A204.1 (cell line): ENCODE measurements around the gene IDH3B.
"Not testable (repeated sequence)": the region's sequence is repeated elsewhere in the genome, so short reads cannot be mapped to it uniquely, and the experiment has no call there.

ENCODE experiments used
- FAIRE-seq: peaks from 2 replicates; lab custom pipeline; 2012; peaks lifted over from hg19 to GRCh38; lab: Jason Lieb, UNC

IDH3B gene

GRCh38 chr20:2694519-2694918 is 30.5 kb upstream of the IDH3B start:
- FAIRE-seq, result no peak

- no peak for FAIRE-seq
Observed at GRCh38 chr20:2694008-2694471, 30.0 kb upstream of the IDH3B start.

- FAIRE-seq, result no peak
Observed at GRCh38 chr20:2693286-2694007, 29.4 kb upstream of the IDH3B start.

GRCh38 chr20:2692886-2693285 is 28.9 kb upstream of the IDH3B start:
- FAIRE-seq, result no peak

GRCh38 chr20:2692036-2692885 is 28.2 kb upstream of the IDH3B start, which contains the start of gene EBF4:
EBF4 (plus strand) TSS chr20:2692780; CDS start chr20:2693646, 866 bp downstream.
- FAIRE-seq, result no peak

GRCh38 chr20:2691663-2692035 is 27.6 kb upstream of the IDH3B start:
- FAIRE-seq, result no peak

GRCh38 chr20:2691127-2691526 is 27.1 kb upstream of the IDH3B start:
- FAIRE-seq, result no peak

- no peak for FAIRE-seq
Observed at GRCh38 chr20:2690718-2691117, 26.7 kb upstream of the IDH3B start.

- FAIRE-seq, result no peak
Observed at GRCh38 chr20:2690213-2690612, 26.2 kb upstream of the IDH3B start.

- no peak for FAIRE-seq
Observed at GRCh38 chr20:2688041-2688591, 24.1 kb upstream of the IDH3B start.

GRCh38 chr20:2687514-2687913 is 23.5 kb upstream of the IDH3B start:
- FAIRE-seq, result no peak

GRCh38 chr20:2684817-2685216 is 20.8 kb upstream of the IDH3B start:
- not testable (repeated sequence) for FAIRE-seq

- not testable (repeated sequence) for FAIRE-seq
Observed at GRCh38 chr20:2682040-2682439, 18.0 kb upstream of the IDH3B start.

GRCh38 chr20:2680046-2680445 is 16.0 kb upstream of the IDH3B start:
- no peak for FAIRE-seq

- no peak for FAIRE-seq
Observed at GRCh38 chr20:2673453-2673852, 9.4 kb upstream of the IDH3B start.

- FAIRE-seq, result no peak
Observed at GRCh38 chr20:2672446-2672845, 8.4 kb upstream of the IDH3B start.

GRCh38 chr20:2671977-2672376 is 8.0 kb upstream of the IDH3B start:
- FAIRE-seq, result no peak

- FAIRE-seq, result no peak
Observed at GRCh38 chr20:2663364-2663886, 591 bp downstream of the IDH3B start.

GRCh38 chr20:2659547-2659946 is 4.5 kb downstream of the IDH3B start:
- FAIRE-seq, result no peak

- no peak for FAIRE-seq
Observed at GRCh38 chr20:2658414-2659354, 5.3 kb downstream of the IDH3B start.

- FAIRE-seq, result no peak
Observed at GRCh38 chr20:2657674-2658073, 6.3 kb downstream of the IDH3B start.

- FAIRE-seq, result no peak
Observed at GRCh38 chr20:2657241-2657640, 6.8 kb downstream of the IDH3B start.
